ENCODE results near the gene DACH1. TPM values are rescaled to one million over a fixed set of nuclear protein-coding genes. Genes with fewer than 3 reads are reported as not detected.

The DACH1 gene
- total RNA-seq, 2 experiments from 2014 or later: 0.71 to 0.89 TPM

DNA sequence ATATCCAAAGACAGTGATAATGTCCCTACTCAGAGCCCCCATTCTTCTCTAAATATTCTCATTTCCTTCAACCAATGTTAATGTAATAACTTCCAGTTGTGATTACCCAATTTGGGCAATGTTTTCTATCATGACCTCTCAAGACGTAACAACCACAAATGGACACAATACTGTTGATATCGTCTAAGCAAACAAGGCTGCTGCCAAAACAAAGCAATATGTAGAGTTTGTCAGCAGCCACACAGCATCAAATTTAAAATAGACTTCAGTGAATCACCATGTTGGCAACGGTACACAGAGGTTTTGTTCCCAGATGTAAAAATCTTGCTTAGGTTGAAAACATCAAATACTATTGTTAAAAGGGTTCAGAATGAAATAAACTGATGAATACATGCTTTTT is 205.1 kb downstream of the DACH1 start:
- no peak overlapping the region for H3K27ac ChIP-seq (ENCODE audit: low read depth in 1 of 2, low read length in 2 of 2)

DNA sequence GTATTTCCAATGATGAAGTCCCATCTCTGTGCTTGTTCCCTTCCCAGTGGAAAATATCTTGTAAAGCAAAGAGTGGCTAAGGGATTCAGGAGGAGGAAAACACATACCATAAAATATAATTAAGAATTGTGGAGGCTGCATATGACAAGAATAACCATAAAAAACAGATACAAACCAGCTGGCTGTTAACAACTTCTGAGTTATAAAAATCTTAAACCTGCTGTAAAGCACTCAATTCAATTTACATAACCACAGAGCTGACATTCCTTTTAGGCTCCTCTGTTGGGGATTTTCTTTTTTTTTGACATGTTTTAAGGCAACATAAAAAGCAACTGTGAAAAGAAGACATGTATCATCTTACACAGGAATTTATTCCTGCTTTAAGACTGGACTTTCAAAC is 207.6 kb downstream of the DACH1 start:
- Histone ChIP-seq H3K36me3 (ENCODE audit: insufficient read depth, low read length) (no peaks in the 10 kb centered on the region), H3K27ac (ENCODE audit: low read depth in 1 of 2, low read length in 2 of 2) (no peak overlapping the region), H3K9me3 (ENCODE audit: control insufficient read depth in 1 of 2, insufficient read depth in 1 of 2, low read length in 2 of 2) (no peaks in the 10 kb centered on the region), H3K27me3 (ENCODE audit: control insufficient read depth in 1 of 2, insufficient read depth in 2 of 2, low read length in 2 of 2) (no peaks in the 10 kb centered on the region), H3K4me3 (ENCODE audit: low read length) (no peak overlapping the region), H3K4me1 (ENCODE audit: insufficient read depth, low read length) (no peaks in the 10 kb centered on the region)
- no peak for ATAC-seq (ENCODE audit: poor library complexity)
- Mint-ChIP-seq H3K4me1 (ENCODE audit: low read depth) (no peaks in the 10 kb centered on the region), H3K27me3 (no peaks in the 10 kb centered on the region), H3K4me3 (no peak overlapping the region), H3K9me3 (no peaks in the 10 kb centered on the region), H3K27ac (no peak overlapping the region), H3K36me3 (ENCODE audit: low read depth) (no peaks in the 10 kb centered on the region)
- intact Hi-C loops (cut with DNase I, micrococcal nuclease): no loop called here
- ChIA-PET POLR2A (no interaction called here), CTCF (no interaction called here)
- DNase-seq: no peak
- TF ChIP-seq CTCF (IDR thresholded peaks at IDR 0.05): no peak

More for the DNA sequence above, 205.1 kb downstream of the DACH1 start:
- Mint-ChIP-seq H3K36me3 (ENCODE audit: low read depth) (no peaks in the 10 kb centered on the region), H3K4me1 (ENCODE audit: low read depth) (no peaks in the 10 kb centered on the region), H3K4me3 (no peak overlapping the region), H3K27ac (no peak overlapping the region), H3K9me3 (no peaks in the 10 kb centered on the region), H3K27me3 (no peaks in the 10 kb centered on the region)
- H3K4me3 ChIP-seq (ENCODE audit: low read length): no peak overlapping the region
- intact Hi-C loops (cut with DNase I, micrococcal nuclease): no loop called here
- H3K9me3 ChIP-seq (ENCODE audit: control insufficient read depth in 1 of 2, insufficient read depth in 1 of 2, low read length in 2 of 2): no peaks in the 10 kb centered on the region
- H3K36me3 ChIP-seq (ENCODE audit: insufficient read depth, low read length): no peaks in the 10 kb centered on the region
- no peak for DNase-seq
- ChIA-PET POLR2A (no interaction called here), CTCF (no interaction called here)
- no peaks in the 10 kb centered on the region for H3K27me3 ChIP-seq (ENCODE audit: control insufficient read depth in 1 of 2, insufficient read depth in 2 of 2, low read length in 2 of 2)
- TF ChIP-seq CTCF (IDR thresholded peaks at IDR 0.05): no peak
- no peak for ATAC-seq (ENCODE audit: poor library complexity)
- no peaks in the 10 kb centered on the region for H3K4me1 ChIP-seq (ENCODE audit: insufficient read depth, low read length)

GRCh38 chr13:71645467-71645866 is 221.5 kb downstream of the DACH1 start:
- Histone ChIP-seq H3K4me1 (ENCODE audit: insufficient read depth, low read length) (no peaks in the 10 kb centered on the region), H3K36me3 (ENCODE audit: insufficient read depth, low read length) (no peaks in the 10 kb centered on the region), H3K27ac (ENCODE audit: low read depth in 1 of 2, low read length in 2 of 2) (no peak overlapping the region), H3K27me3 (ENCODE audit: control insufficient read depth in 1 of 2, insufficient read depth in 2 of 2, low read length in 2 of 2) (no peaks in the 10 kb centered on the region), H3K9me3 (ENCODE audit: control insufficient read depth in 1 of 2, insufficient read depth in 1 of 2, low read length in 2 of 2) (no peaks in the 10 kb centered on the region), H3K4me3 (ENCODE audit: low read length) (no peak overlapping the region)
- Mint-ChIP-seq H3K4me1 (ENCODE audit: low read depth) (no peaks in the 10 kb centered on the region), H3K9me3 (no peaks in the 10 kb centered on the region), H3K27ac (no peak overlapping the region), H3K36me3 (ENCODE audit: low read depth) (no peaks in the 10 kb centered on the region), H3K27me3 (no peaks in the 10 kb centered on the region), H3K4me3 (no peak overlapping the region)
- ATAC-seq (ENCODE audit: poor library complexity) (no peak), DNase-seq (no peak)
- intact Hi-C loops (cut with DNase I, micrococcal nuclease): no loop called here
- no peak for TF ChIP-seq CTCF (IDR thresholded peaks at IDR 0.05)
- ChIA-PET POLR2A (no interaction called here), CTCF (no interaction called here)

Data from CD4-positive, alpha-beta T cell (primary cell).